ENCODE measurements around the gene ZNF441.

ZNF441 gene

GRCh38 chr19:11797491-11797890 lies 30.7 kb downstream of the ZNF441 start:
- DNase-seq = peak; percentile 79
- TF ChIP-seq CTCF (IDR thresholded peaks at IDR 0.05) = peak; percentile 84
- Mint-ChIP-seq H3K27ac (no peak overlapping the region), H3K27me3 (ENCODE audit: low read depth, poor library complexity) (peaks cover 35% of the 10 kb centered on the region), H3K9me3 (peaks cover 31% of the 10 kb centered on the region), H3K4me1 (peaks cover 18% of the 10 kb centered on the region), H3K36me3 (ENCODE audit: low read depth) (peaks cover 18% of the 10 kb centered on the region), H3K4me3 (peak overlapping the region; percentile 90)

- H3K4me3 Mint-ChIP-seq = peak within 1 kb of the TSS; percentile 90
- H3K4me1 Mint-ChIP-seq = peaks cover 18% of the 10 kb centered on the region
- H3K27ac Mint-ChIP-seq = peak within 1 kb of the TSS; percentile 99
- peak; percentile 30 for TF ChIP-seq CTCF (IDR thresholded peaks at IDR 0.05)
- H3K36me3 Mint-ChIP-seq (ENCODE audit: low read depth) = peaks cover 26% of the 10 kb centered on the region
- DNase-seq = peak; percentile 92
- H3K9me3 Mint-ChIP-seq = peaks cover 42% of the 10 kb centered on the region
- H3K27me3 Mint-ChIP-seq (ENCODE audit: low read depth, poor library complexity) = peaks cover 25% of the 10 kb centered on the region
Observed at GRCh38 chr19:11798391-11799330, 31.9 kb downstream of the ZNF441 start, which contains the start of gene ZNF491. TSS of gene ZNF491 (plus strand) at chr19:11798523. CDS start at chr19:11805954, 7,431 bp downstream.

- no peak overlapping the region for H3K27ac Mint-ChIP-seq
- no peak overlapping the region for H3K4me3 Mint-ChIP-seq
- H3K4me1 Mint-ChIP-seq = no peaks in the 10 kb centered on the region
- peaks cover 95% of the 10 kb centered on the region for H3K9me3 Mint-ChIP-seq
- H3K36me3 Mint-ChIP-seq (ENCODE audit: low read depth) = peaks cover 85% of the 10 kb centered on the region
- peaks cover 5% of the 10 kb centered on the region for H3K27me3 Mint-ChIP-seq (ENCODE audit: low read depth, poor library complexity)
- TF ChIP-seq CTCF (IDR thresholded peaks at IDR 0.05) = no peak
- DNase-seq = no peak
Observed at GRCh38 chr19:11806354-11807098, 39.7 kb downstream of the ZNF441 start.

- Mint-ChIP-seq H3K27me3 (ENCODE audit: low read depth, poor library complexity) (peaks cover 5% of the 10 kb centered on the region), H3K36me3 (ENCODE audit: low read depth) (peaks cover 85% of the 10 kb centered on the region), H3K4me3 (no peak overlapping the region), H3K4me1 (no peaks in the 10 kb centered on the region), H3K9me3 (peaks cover 92% of the 10 kb centered on the region), H3K27ac (no peak overlapping the region)
- TF ChIP-seq CTCF (IDR thresholded peaks at IDR 0.05) = no peak
- DNase-seq = no peak
Observed at GRCh38 chr19:11807099-11807380, 40.2 kb downstream of the ZNF441 start.

- Mint-ChIP-seq H3K4me3 (peak overlapping the region; percentile 93), H3K9me3 (peaks cover 87% of the 10 kb centered on the region), H3K36me3 (ENCODE audit: low read depth) (peaks cover 73% of the 10 kb centered on the region), H3K27me3 (ENCODE audit: low read depth, poor library complexity) (peaks cover 5% of the 10 kb centered on the region), H3K4me1 (peaks cover 15% of the 10 kb centered on the region), H3K27ac (peak overlapping the region; percentile 96)
- TF ChIP-seq CTCF (IDR thresholded peaks at IDR 0.05) = no peak
- no peak for DNase-seq
Observed at GRCh38 chr19:11813703-11814028, 46.9 kb downstream of the ZNF441 start.
